ENCODE results near the gene ATP8B4.
"Not testable (repeated sequence)": the region's sequence is repeated elsewhere in the genome, so short reads cannot be mapped to it uniquely, and the experiment has no call there.

Gene ATP8B4

DNA sequence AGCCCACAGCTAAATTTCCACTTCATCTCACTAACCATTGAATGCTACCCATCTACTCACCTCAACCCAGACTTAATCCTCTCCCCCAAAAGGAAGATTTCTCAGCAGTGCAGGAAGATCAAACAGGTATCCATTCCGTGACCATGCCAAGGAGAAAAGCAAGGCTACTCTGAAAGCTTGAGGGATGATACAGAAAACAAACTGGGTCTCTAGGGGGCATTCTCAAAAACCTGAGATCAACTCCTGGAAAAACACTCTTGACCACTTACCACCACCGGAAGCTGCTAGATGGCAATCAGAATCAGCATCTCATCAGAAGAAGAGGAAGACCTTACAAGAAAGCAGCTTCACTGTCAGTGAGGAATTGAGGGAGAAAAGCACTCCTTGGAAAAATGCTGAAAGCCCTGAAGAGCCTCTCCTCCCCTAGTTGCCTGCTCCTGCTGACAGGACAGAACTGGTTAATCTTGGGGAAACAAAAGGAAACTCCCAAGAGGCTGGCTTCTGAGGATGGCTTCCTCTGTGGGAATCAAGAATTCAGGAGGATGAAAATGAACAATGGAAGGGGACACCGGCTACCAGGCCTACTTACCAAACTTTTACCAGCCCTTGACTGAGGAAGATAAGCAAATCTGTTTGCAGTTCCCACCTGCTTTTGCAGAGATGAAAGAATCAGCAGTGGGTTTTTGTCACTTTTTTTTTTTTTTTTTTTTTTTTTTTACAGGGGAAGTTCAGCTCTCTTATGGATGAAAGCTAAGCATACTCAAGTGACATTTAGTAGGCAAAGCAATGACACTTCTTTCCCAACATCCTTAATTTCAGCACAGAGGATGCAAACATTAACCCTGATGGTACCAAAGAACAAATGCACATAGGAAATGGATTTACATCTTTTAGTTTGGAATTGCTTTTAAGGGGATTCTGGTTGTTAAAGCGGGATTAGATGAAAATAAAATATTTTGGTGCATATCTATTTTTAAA lies at the start of gene ATP8B4:
ATP8B4 (minus strand) TSS at position 171 of the 978 bp plus-strand sequence. CDS start 12,267 bp downstream, outside the sequence.
- no peak for DNase-seq (ENCODE audit: low read depth)

DNA sequence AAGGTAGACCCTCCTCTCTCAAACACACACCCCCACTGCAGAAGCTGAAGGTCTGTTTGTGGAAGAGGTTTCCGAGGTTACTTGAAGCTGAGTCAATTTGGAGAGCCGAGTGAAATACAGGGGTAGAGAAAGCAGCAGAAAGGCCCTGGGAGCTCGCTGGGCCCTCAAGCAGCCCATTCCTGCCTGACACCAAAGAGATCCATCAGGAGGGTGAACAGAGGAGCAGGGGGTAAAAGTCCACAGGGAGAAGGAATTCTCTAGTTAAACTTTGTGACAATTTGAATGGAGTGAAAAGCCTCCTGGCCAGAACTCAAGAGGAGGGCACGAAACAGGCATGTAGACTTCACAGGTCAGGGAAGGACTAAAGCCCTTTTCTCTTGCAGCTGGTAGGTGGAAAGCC lies 49.3 kb upstream of the ATP8B4 start:
- DNase-seq (ENCODE audit: low read depth): no peak

DNA sequence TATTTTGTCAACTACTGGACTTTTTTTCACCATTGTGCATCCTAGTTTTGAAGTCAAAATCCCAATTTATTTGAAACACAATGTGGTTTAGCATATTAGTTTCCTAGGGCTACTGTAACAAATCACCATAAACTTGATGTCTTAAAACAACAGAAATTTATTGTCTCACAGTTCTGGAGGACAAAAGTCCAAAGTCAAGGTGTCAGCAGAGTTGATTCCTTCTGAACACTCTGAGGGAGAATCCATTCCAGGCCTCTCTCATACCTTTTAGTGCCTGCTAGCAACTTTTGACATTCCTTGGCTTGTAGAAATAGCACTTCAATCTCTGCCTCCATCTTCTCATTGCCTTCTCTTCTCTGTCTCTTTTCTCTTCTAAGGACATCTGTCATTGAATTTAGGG lies 48.1 kb upstream of the ATP8B4 start:
- no peak for DNase-seq (ENCODE audit: low read depth)

- peak; percentile 5 for DNase-seq (ENCODE audit: low read depth)
Measured at GRCh38 chr15:50166216-50166615, 47.2 kb upstream of the ATP8B4 start.

DNA sequence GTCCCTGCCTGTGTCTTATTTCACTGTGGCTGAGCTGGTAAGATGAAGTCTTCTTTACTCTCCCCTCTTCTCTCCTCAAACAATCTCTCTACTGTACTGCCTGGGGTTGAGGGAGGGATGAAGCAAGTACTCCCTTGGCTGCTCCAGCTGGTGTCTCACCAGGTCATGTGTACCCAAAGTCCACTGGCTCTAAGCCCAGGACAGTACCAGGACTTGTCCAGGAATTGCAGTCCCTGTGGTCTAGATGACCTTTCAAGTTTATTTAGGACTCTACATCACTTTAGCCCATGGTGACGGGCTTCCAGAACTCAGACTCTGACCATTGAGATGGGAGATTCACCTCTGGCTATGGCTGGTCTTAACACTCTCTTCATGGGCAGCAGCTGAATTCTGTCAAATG lies 45.4 kb upstream of the ATP8B4 start:
- DNase-seq (ENCODE audit: low read depth): no peak

- DNase-seq (ENCODE audit: low read depth): no peak
Measured at GRCh38 chr15:50163719-50164410, 44.8 kb upstream of the ATP8B4 start.

DNA sequence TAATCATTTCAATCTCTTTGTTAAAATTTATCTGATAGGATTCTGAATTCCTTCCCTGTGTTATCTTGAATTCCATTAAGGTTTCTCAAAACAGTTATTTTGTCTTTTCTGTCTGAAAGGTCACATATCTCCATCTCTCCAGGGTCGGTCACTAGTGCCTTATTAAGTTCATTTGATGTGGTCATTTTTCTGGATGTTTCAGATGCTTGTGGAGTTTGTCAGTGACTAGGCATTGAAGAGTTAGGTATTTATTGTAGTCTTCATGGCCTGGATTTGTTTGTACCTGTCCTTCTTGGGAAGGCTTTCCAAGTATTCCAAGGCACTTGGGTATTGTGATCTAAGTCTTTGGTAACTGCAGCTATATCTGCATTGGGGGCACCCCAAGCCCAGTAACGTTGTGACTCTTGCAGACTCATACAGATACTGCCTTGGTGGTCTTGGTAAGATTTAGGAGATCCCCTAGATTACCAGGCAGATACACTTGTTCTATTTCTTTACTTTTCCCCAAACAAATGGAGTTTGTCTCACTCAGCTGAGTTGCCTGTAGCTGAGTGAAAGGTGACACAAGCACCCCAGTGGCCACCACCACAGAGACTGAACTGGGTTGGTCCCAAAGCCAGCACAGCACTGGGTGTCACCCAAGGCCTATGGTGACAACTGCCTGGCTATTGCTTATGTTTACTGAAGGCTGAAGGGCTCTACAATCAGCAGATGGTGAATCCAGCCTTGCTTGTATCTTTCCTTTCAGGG lies 44.1 kb upstream of the ATP8B4 start:
- DNase-seq (ENCODE audit: low read depth): no peak

- DNase-seq (ENCODE audit: low read depth): not testable (repeated sequence)
Measured at GRCh38 chr15:50158236-50158635, 39.2 kb upstream of the ATP8B4 start.

- DNase-seq (ENCODE audit: low read depth): no peak
Measured at GRCh38 chr15:50151476-50151875, 32.4 kb upstream of the ATP8B4 start.

DNA sequence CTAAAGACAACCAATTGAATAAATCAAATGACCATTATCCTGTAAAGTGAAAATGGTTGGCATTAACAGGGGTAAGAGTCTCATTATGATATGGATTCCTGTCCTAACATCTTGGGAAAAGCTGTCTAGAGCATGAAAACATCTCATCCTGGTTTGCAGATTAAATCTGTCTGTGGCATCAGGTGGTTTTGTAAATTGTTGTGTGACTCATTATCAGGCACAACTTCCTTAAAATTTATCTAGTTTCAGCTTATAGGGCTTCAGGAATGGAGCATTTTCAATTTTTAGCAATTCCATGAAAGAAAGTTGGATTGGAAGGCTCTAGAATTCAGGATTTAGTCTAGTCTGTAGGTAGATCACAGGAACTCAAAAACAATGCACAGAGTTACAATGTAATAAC lies 31.8 kb upstream of the ATP8B4 start:
- no peak for DNase-seq (ENCODE audit: low read depth)

DNA sequence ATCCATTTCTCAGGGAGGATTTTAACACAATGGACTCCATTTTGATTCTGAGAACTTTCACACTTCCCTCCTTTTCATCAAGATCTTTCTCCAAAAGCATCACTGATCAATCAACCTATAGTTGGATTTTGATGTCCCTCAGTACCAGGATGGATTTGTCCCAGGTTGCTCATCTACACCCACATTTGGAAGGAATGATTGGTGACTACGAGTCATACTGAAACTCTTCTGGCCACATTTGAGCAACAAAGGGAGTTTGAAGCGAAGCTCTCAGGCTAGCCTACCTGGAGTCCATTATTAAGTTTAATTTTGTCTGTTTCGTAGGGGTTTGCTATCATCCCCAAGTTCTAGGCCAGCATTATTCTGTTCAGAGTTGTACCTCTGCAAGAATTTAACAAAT lies 31.3 kb upstream of the ATP8B4 start:
- no peak for DNase-seq (ENCODE audit: low read depth)

GRCh38 chr15:50149090-50149489 lies 30.1 kb upstream of the ATP8B4 start:
- DNase-seq (ENCODE audit: low read depth): no peak

DNA sequence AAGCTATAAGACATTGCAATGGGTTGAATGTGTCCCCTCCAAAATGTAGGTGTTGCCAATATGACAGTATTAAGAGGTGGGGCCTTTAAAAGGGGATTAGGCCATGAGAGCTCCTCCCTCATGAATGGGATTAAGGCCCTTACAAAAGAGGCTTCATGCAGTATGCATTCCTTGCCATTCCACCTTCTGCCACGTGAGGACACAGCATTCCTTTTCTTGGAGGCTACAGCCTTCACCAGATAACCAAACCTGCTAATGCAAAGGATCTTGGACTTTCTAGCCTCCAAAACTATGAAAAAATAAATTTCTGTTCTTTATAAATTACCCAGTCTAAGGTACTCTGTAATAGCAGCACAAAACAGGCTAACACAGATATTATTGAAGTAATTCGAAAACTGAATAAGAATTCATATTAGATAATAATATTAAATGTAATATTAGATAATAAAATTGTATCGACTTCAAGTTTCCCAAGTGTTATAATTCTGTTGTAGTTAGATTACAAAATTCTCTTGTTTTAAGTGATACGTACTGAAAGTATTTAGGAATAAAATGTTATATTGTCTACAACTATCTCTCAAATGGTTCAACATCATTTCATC lies 29.4 kb upstream of the ATP8B4 start:
- peak; percentile 48 for DNase-seq (ENCODE audit: low read depth)

DNA sequence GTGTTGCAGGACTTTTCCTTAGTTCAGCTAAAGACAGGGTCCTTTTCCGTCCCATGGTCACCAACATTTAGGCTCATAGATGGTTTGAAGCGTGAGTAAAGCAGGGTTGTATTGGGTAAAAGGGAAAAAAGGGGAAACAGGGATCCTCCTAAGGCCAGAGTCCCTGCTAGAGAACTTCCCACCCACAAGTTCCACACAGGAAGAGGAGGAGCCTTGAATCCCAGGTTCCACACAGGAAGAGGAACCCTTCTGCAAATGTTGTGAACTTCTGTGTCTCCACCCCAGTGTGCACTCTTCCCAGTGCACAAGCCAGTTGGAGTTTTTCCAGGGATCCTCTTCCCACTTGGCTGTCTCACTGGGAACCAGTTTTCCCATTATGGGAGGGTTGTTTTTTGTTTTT lies 27.6 kb upstream of the ATP8B4 start:
- no peak for DNase-seq (ENCODE audit: low read depth)

- peak; percentile 70 for DNase-seq (ENCODE audit: low read depth)
Measured at GRCh38 chr15:50145451-50145872, 26.4 kb upstream of the ATP8B4 start.

GRCh38 chr15:50144341-50145120 lies 25.5 kb upstream of the ATP8B4 start:
- no peak for DNase-seq (ENCODE audit: low read depth)

GRCh38 chr15:50143255-50143860 lies 24.3 kb upstream of the ATP8B4 start:
- no peak for DNase-seq (ENCODE audit: low read depth)

- no peak for DNase-seq (ENCODE audit: low read depth)
Measured at GRCh38 chr15:50141856-50142255, 22.8 kb upstream of the ATP8B4 start.

DNA sequence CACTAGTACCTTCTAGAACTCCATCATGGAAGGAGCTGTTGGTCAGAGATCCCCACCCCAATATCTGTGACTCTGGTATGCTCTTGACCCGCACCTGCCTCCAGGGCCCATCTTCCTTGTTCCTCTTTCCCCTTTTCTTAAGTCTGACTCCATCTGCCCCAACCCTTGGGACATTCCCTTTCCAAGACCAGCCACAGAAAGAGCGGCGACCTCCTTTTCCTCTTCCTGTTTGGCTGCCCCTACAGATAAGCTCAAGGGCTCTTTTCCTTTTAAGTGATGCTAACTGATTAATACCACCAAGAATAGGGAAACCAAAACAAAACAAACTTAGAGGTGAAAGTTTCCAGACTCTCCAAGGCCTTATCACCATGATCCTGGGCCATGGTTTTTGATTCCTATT lies 21.9 kb upstream of the ATP8B4 start:
- DNase-seq (ENCODE audit: low read depth): no peak

- DNase-seq (ENCODE audit: low read depth): no peak
Measured at GRCh38 chr15:50140098-50140497, 21.1 kb upstream of the ATP8B4 start.

GRCh38 chr15:50138391-50138790 lies 19.4 kb upstream of the ATP8B4 start:
- DNase-seq (ENCODE audit: low read depth): no peak

Data from fibroblast of the conjunctiva (primary cell).